ENCODE data around the gene HOXA2. TPM values are rescaled to one million over a fixed set of nuclear protein-coding genes. Genes with fewer than 3 reads are reported as not detected.

The HOXA2 gene
- total RNA-seq, 2 donors from 2014 or later: 1.4 TPM; not detected in 1

- 89% methylated on average over 26 of the region's 26 CpGs for WGBS
- no peak overlapping the region for H3K4me3 ChIP-seq
- DNase-seq (ENCODE audit: low spot score): no peak
Measured at GRCh38 chr7:27123477-27124053, 21.1 kb upstream of the HOXA2 start.

DNA sequence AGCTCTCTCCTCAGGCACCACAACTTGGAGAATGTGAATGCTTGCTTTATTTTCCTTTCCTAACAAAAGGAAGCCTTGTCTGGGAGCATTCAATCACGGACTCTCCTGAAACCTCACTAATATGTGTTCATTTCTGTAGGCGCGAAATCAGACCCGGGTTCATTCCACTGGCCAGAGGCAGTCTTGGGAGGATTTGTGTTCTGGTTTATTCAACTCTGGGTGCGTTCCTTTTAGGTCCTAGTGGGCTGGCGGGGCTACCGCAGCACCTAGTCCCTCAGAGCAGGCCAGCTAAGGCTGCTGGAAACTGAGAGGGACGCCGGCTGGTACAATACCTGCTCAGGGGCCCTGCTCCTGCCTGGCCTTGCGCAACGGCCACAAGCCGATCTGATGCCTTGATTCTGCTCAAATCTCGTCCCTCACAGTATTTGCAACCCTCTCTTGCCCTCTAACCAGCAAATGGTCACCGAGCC is 20.6 kb upstream of the HOXA2 start:
- Histone ChIP-seq H3K36me3 (no peaks in the 10 kb centered on the region), H3K27me3 (replicated peaks; ENCODE audit: insufficient read depth) (no peaks in the 10 kb centered on the region), H3K9me3 (no peaks in the 10 kb centered on the region), H3K4me3 (no peak overlapping the region), H3K27ac (no peak overlapping the region), H3K4me1 (replicated peaks) (no peaks in the 10 kb centered on the region)
- TF ChIP-seq, protein P1, sequence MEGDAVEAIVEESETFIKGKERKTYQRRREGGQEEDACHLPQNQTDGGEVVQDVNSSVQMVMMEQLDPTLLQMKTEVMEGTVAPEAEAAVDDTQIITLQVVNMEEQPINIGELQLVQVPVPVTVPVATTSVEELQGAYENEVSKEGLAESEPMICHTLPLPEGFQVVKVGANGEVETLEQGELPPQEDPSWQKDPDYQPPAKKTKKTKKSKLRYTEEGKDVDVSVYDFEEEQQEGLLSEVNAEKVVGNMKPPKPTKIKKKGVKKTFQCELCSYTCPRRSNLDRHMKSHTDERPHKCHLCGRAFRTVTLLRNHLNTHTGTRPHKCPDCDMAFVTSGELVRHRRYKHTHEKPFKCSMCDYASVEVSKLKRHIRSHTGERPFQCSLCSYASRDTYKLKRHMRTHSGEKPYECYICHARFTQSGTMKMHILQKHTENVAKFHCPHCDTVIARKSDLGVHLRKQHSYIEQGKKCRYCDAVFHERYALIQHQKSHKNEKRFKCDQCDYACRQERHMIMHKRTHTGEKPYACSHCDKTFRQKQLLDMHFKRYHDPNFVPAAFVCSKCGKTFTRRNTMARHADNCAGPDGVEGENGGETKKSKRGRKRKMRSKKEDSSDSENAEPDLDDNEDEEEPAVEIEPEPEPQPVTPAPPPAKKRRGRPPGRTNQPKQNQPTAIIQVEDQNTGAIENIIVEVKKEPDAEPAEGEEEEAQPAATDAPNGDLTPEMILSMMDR (IDR thresholded peaks at IDR 0.05): no peak
- no peak for TF ChIP-seq POLR2AphosphoS5 (IDR thresholded peaks at IDR 0.05)
- TF ChIP-seq POLR2A (IDR thresholded peaks at IDR 0.05): no peak
- WGBS: 87% methylated on average over 14 of the region's 14 CpGs
- no peak for DNase-seq (ENCODE audit: low spot score)
- intact Hi-C loops (cut with DNase I): no loop called here

More at GRCh38 chr7:27123477-27124053, 21.1 kb upstream of the HOXA2 start:
- TF ChIP-seq, protein P1 (IDR thresholded peaks at IDR 0.05): no peak
- TF ChIP-seq POLR2A (IDR thresholded peaks at IDR 0.05) (no peak), POLR2AphosphoS5 (IDR thresholded peaks at IDR 0.05) (no peak)
- Histone ChIP-seq H3K27me3 (replicated peaks; ENCODE audit: insufficient read depth) (no peaks in the 10 kb centered on the region), H3K27ac (no peak overlapping the region), H3K4me1 (replicated peaks) (no peaks in the 10 kb centered on the region), H3K36me3 (no peaks in the 10 kb centered on the region), H3K9me3 (no peaks in the 10 kb centered on the region)
- intact Hi-C loops (cut with DNase I): no loop called here

DNA sequence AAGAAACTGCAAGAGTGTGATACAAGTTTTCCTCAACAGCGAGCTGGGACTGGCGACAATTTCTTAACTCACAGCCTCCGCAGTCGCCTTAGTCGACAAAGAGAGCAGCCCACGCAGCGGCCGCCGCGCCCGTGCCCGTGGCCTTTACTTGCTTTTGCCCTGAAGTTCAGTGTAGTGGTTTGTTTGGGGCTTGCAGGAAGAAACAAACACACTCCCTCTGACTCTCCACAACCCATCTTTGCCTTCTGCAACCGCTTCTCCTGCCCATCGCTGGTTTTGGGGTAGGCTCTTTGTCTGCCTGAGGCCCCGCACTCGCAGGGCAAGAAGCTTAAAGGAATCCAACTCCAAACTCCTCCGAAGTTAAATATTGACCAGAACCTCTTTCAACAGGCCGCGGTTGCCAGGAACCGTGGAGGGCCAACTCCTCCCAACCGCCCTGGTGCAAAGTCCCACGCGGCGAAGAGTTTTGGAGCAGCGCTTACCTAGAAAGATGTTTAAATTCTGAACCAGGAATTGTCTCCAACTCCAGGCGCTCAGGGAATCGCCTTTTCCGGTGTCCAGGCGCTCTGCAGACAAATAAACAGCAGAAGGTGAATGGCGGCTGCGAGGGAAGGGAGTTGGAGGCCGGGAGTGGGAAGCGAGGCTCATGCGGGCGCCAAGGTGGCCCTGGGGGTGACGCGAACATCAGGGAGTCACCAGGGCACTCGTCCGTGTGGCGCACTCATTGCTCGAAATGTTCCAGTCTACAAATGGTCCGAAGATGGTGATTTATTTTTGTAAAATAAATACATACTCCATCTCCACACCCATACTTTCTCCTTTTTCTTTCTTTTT is 19.8 kb upstream of the HOXA2 start:
- intact Hi-C loops (cut with DNase I): no loop called here
- no peaks in the 10 kb centered on the region for H3K9me3 ChIP-seq
- H3K36me3 ChIP-seq: no peaks in the 10 kb centered on the region
- H3K27ac ChIP-seq: no peak overlapping the region
- no peak for DNase-seq (ENCODE audit: low spot score)
- H3K27me3 ChIP-seq (replicated peaks; ENCODE audit: insufficient read depth): no peaks in the 10 kb centered on the region
- H3K4me1 ChIP-seq (replicated peaks): no peaks in the 10 kb centered on the region
- H3K4me3 ChIP-seq: no peak overlapping the region
- WGBS: 78% methylated on average over 42 of the region's 42 CpGs
- TF ChIP-seq POLR2A (IDR thresholded peaks at IDR 0.05): no peak
- TF ChIP-seq, protein P1 (IDR thresholded peaks at IDR 0.05): no peak
- no peak for TF ChIP-seq POLR2AphosphoS5 (IDR thresholded peaks at IDR 0.05)

- DNase-seq (ENCODE audit: low spot score): no peak
- Histone ChIP-seq H3K27ac (no peak overlapping the region), H3K27me3 (replicated peaks; ENCODE audit: insufficient read depth) (no peaks in the 10 kb centered on the region), H3K9me3 (no peaks in the 10 kb centered on the region), H3K4me1 (replicated peaks) (no peaks in the 10 kb centered on the region), H3K36me3 (no peaks in the 10 kb centered on the region), H3K4me3 (no peak overlapping the region)
- WGBS: 82% methylated on average over 7 of the region's 7 CpGs
- intact Hi-C loops (cut with DNase I): no loop called here
- TF ChIP-seq POLR2AphosphoS5 (IDR thresholded peaks at IDR 0.05): no peak
- TF ChIP-seq, protein P1 (IDR thresholded peaks at IDR 0.05): no peak
- TF ChIP-seq POLR2A (IDR thresholded peaks at IDR 0.05): no peak
Measured at GRCh38 chr7:27121684-27122076, 19.2 kb upstream of the HOXA2 start.

Measured in prostate gland (tissue), 2 donors.